T-helper 1 cell treated with Interleukin-12 subunit alpha and Interleukin-12 subunit beta and Interleukin-4 antibody, amounts not matched to agents 30 μg/mL and 1 μg/mL, for 36 hours (primary cell): ENCODE data around the gene LRRC4C.
A peak's percentile ranks its signal among the peaks of the same experiment; 100 is the strongest.

Source experiments
- H3K27ac Mint-ChIP-seq: one replicate; pipeline ENCODE4 v1.8.0; 2021; ENCODE audit warnings: mild to moderate bottlenecking, mixed read lengths
- H3K27me3 Mint-ChIP-seq: one replicate; pipeline ENCODE4 v1.8.0; 2021; ENCODE audit warnings: low read depth, mixed read lengths
- H3K36me3 Mint-ChIP-seq: one replicate; pipeline ENCODE4 v1.8.0; 2021; ENCODE audit warnings: low read depth, mixed read lengths
- H3K4me1 Mint-ChIP-seq: one replicate; pipeline ENCODE4 v1.8.0; 2021; ENCODE audit warnings: low read depth, mixed read lengths
- H3K4me3 Mint-ChIP-seq: one replicate; pipeline ENCODE4 v1.8.0; 2021; ENCODE audit warnings: mild to moderate bottlenecking, moderate library complexity, mixed read lengths
- H3K9me3 Mint-ChIP-seq: one replicate; pipeline ENCODE4 v1.8.0; 2021; ENCODE audit warnings: mixed read lengths

Gene LRRC4C

DNA sequence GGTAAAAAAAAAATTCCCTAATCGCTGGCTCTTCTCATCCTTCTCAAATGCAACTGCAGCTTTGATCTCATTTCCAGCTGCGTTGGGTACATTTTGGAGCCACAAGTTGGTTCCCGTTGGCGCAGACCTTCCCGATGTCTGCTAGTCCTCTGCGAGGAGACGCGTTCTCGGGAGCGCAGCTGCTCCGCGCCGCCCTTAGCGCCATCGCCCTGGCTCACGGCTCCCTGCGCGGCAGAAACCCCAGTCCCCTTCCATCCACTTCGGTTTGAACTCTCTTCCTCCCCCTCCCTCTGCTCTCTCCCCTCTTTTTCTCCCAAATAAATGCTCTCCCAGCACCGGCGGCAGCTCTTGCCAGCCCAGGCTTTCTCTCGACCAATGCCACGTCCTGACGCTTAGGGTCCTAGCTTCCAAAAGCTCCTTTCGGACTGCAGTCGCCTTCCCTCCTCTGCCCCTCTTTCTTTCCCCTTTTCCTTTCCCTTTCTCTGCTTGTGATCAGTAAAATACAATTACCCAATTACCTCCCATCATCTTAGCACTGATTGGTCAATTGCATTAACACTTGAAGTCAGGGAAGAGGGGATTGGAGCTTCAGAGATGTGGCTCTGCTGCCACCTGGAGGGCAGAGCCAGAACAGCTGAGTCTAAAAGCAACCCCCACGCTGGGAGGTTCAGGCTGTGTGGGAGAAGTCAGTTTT lies 1165.7 kb downstream of the LRRC4C start:
- H3K27ac Mint-ChIP-seq: no peak overlapping the region
- peaks cover 7% of the 10 kb centered on the region for H3K4me1 Mint-ChIP-seq
- H3K4me3 Mint-ChIP-seq: peak overlapping the region; percentile 50
- H3K27me3 Mint-ChIP-seq: peaks cover 25% of the 10 kb centered on the region
- no peaks in the 10 kb centered on the region for H3K36me3 Mint-ChIP-seq
- H3K9me3 Mint-ChIP-seq: no peaks in the 10 kb centered on the region

DNA sequence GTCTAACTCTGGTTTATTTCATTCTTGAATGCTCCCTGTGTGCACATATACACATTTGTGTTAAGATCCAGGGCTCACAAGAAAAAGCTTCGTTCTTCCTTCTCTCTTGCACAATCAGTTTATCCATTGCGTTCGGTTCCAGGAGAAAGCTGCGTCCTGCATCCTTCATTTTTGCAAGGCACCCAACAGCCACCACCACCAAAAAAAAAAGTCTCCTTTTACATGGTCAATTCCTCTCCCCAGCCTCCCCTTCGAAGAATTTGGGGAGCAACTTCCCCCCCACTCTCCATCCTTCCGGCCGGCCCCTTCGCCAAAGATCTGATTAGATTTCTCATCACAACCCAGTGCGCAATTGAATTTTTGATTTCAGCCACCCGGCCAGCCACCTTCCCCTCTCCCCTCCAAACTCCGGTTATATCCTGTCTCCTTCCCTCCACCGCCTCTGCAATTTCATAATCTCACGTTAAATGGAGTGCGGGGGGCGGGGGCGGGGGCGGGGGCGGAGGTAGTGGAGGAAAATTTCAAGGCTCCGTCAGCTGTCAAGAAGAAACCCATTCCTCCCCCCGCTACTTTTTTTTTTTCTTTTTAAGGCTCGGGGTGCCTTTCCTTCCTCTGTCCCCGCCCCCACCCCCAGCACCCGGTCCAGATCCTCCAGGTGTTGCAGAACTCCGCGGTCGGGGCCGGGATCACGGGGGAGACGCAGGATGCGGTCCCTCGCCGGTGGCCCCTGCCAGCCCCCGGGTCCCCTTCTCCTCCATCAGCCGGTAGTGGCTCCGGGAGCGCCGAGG lies 1166.5 kb downstream of the LRRC4C start:
- H3K36me3 Mint-ChIP-seq: no peaks in the 10 kb centered on the region
- peak overlapping the region; percentile 50 for H3K4me3 Mint-ChIP-seq
- H3K4me1 Mint-ChIP-seq: peaks cover 7% of the 10 kb centered on the region
- no peak overlapping the region for H3K27ac Mint-ChIP-seq
- H3K27me3 Mint-ChIP-seq: peaks cover 25% of the 10 kb centered on the region
- H3K9me3 Mint-ChIP-seq: no peaks in the 10 kb centered on the region

DNA sequence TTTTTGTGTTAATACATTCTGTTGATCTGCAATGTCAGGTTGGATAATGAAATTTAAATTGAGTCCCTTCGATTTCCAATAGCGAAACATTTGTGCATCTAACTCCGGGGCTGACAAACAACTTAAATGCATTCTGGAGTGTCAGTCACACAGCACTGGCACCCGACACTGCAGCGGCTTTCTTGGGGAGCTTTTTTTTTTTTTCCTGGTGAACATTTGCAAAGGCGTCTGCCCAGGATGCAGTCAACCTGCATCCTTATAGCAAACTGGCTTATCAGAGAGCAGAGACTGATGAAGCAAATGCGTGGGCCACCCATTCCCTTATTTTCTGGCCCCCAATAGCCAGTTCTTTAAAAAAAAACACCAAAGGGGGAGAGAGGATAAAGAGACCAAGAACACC lies 1167.7 kb downstream of the LRRC4C start:
- peaks cover 25% of the 10 kb centered on the region for H3K27me3 Mint-ChIP-seq
- no peak overlapping the region for H3K4me3 Mint-ChIP-seq
- no peaks in the 10 kb centered on the region for H3K36me3 Mint-ChIP-seq
- no peaks in the 10 kb centered on the region for H3K9me3 Mint-ChIP-seq
- no peak overlapping the region for H3K27ac Mint-ChIP-seq
- H3K4me1 Mint-ChIP-seq: peaks cover 7% of the 10 kb centered on the region

DNA sequence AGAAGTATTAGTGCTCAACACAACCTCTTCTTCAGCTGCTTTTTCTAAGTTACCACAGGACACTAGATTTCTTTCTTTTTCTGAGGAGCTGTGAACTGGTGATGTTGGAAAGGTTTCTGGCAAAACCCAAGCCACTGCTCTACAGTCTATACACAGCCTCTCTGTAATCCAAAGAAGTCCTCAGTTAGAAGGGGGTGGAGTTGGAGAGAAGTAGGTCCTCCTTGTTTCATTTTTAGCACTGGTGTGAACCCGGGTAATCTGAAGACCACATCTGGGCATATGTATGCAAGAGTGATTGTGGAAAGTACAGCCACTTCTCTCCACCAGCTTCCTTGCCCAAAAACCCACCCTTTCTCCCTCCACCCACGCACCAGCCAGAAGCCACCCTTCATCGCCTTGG lies 1168.1 kb downstream of the LRRC4C start:
- Mint-ChIP-seq H3K9me3 (no peaks in the 10 kb centered on the region), H3K4me3 (no peak overlapping the region), H3K36me3 (no peaks in the 10 kb centered on the region), H3K27ac (no peak overlapping the region), H3K4me1 (peaks cover 7% of the 10 kb centered on the region), H3K27me3 (peaks cover 25% of the 10 kb centered on the region)

DNA sequence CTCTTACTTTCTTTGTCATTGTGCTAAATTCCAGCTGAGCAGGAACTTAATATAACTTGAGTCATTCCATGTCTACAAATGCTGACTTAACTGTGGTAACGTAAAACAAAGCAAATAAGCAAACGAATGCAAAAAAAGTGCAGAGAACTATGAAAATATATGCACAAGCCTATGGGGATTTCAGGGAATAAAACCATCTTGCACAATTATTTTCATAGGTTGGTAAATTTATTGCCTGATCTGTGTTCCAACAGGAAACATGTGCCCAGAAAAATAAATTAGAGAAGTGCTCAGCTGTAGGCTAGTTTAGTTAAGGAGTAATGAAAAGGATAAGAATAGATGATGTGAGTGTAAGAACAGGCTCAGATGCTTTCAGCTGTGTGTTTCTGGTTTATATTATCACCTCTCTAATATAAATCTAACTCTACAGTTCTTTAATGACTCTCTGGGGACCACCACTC lies 1169.3 kb downstream of the LRRC4C start:
- Mint-ChIP-seq H3K27me3 (peaks cover 25% of the 10 kb centered on the region), H3K4me3 (no peak overlapping the region), H3K36me3 (no peaks in the 10 kb centered on the region), H3K27ac (no peak overlapping the region), H3K9me3 (no peaks in the 10 kb centered on the region), H3K4me1 (peaks cover 7% of the 10 kb centered on the region)

DNA sequence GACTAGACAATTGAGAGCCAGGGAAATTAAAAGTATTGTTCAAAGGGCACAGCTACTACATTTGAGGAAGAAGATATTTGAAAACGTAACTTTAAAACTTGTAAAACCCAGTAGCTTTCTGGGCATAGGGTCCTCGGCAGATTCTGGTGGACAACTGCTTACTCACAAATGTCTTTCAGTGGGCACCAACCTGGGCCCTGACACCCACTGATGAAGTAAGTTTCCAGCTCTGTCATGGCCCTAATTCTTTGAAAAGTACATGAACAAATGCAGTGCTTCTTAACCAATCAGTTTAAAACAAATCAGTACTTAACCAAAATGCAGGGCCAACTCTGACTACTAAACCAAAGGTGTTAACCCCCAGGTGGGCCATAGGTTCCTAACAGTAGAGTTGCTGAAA lies 1170.1 kb downstream of the LRRC4C start:
- H3K9me3 Mint-ChIP-seq: no peaks in the 10 kb centered on the region
- no peak overlapping the region for H3K4me3 Mint-ChIP-seq
- no peak overlapping the region for H3K27ac Mint-ChIP-seq
- no peaks in the 10 kb centered on the region for H3K36me3 Mint-ChIP-seq
- H3K4me1 Mint-ChIP-seq: peaks cover 7% of the 10 kb centered on the region
- H3K27me3 Mint-ChIP-seq: peaks cover 25% of the 10 kb centered on the region

DNA sequence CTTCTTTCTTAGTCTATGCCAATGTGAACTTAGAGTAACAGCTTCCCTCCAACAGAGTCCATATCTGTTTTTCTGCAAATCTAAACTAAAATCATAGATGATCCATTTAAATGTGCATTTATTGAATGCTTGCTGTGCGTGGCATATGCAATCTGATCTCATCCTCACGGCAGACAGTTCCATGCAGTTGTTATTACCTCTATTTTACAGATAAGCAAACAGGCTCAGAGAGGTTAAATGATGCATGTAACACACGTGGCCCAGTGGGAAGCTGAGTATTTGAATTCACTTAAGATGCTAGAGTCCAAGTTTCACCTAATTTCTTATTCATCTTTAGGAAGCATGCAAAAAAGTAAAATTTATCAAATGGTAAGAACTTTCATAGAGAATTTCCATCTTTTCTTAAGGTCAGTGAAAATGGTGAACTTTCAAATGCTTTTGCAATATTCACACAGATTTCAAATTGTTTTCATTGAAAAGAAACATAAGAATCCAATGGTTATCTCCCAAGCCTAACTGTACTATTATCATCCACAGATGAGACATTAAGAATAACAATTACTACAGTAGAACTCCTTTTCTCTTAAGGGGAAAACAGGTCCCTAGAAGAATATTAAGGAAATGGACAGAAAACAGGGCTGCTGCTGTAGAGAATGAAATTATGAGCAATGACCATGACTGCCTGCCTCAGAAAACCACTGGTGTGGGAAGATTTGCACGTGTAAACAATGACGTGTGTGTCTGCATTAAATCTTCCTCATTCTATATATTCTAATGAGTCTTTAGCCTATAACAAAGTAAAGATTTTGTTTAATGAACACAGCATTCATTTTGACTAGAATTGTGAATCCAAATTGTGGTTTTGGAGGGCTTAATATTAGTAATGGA lies 1171.3 kb downstream of the LRRC4C start:
- Mint-ChIP-seq H3K9me3 (no peaks in the 10 kb centered on the region), H3K27me3 (peaks cover 16% of the 10 kb centered on the region), H3K4me3 (no peak overlapping the region), H3K36me3 (no peaks in the 10 kb centered on the region), H3K4me1 (no peaks in the 10 kb centered on the region), H3K27ac (no peak overlapping the region)

DNA sequence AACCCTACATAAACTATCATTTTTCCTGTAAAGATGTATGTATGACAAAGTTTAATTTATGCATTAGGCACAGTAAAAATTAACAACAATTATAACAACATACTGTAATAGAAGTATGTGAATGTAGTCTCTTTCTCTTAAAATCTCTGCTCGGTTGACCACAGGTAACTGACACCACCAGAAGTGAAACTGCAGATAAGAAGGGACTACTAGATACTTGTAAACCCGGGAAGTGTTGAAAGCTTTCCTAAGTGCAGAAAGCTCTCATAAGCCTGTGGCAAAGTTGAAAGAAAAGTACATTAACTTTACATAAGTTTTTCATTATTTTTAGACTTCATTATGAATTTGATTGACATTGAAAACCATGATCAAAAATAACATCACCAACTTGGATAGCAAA lies 1173.3 kb downstream of the LRRC4C start:
- no peaks in the 10 kb centered on the region for H3K36me3 Mint-ChIP-seq
- no peak overlapping the region for H3K4me3 Mint-ChIP-seq
- peaks cover 3% of the 10 kb centered on the region for H3K27me3 Mint-ChIP-seq
- H3K27ac Mint-ChIP-seq: no peak overlapping the region
- H3K4me1 Mint-ChIP-seq: no peaks in the 10 kb centered on the region
- H3K9me3 Mint-ChIP-seq: no peaks in the 10 kb centered on the region

DNA sequence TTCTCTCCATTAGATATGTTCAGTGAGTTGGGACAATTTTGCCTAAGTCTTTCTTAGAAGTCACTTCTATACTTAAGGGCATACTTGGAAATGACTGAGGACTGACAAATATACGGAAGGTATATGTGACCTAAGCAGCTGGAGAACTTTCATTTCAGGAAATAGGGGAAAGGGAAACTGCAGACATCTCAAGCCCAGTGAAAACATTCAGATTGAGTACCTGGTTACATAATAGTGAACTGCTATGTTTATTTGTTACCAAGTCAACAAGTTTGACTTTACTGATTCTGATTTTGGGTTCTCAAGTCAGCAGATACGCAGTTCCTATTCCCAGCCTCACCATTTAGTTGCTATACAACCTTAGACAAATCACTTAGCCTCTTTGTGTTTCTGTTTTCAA lies 1173.9 kb downstream of the LRRC4C start:
- Mint-ChIP-seq H3K4me3 (no peak overlapping the region), H3K4me1 (no peaks in the 10 kb centered on the region), H3K27ac (no peak overlapping the region), H3K9me3 (no peaks in the 10 kb centered on the region), H3K27me3 (peaks cover 2% of the 10 kb centered on the region), H3K36me3 (no peaks in the 10 kb centered on the region)

DNA sequence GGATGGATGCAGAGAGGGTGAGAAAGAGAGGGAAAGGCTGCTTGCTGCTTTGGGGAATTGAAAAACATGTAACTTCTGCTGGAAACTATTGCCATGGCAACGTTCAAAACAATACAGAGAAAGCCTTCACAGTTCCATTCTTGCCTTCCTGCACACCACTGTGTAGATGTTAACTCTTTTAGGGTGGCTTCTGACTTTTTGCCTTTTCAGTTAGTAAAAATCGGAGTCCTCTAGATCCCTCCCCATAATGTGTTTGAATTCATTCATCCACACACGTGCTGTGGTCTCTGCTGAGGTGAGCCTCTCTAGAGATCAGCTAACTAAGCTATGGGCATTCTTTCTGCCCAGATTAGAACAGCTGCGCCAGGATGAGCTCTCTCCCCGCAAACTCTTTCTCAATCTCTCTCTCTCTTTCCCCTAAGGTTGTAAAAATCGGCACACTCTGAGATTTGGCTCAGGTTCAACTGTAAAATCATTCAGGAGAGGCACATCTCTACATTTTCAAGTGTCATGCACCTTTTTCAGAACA lies 1178.3 kb downstream of the LRRC4C start:
- Mint-ChIP-seq H3K36me3 (no peaks in the 10 kb centered on the region), H3K9me3 (peaks cover 8% of the 10 kb centered on the region), H3K4me3 (no peak overlapping the region), H3K27me3 (no peaks in the 10 kb centered on the region), H3K4me1 (no peaks in the 10 kb centered on the region), H3K27ac (no peak overlapping the region)

DNA sequence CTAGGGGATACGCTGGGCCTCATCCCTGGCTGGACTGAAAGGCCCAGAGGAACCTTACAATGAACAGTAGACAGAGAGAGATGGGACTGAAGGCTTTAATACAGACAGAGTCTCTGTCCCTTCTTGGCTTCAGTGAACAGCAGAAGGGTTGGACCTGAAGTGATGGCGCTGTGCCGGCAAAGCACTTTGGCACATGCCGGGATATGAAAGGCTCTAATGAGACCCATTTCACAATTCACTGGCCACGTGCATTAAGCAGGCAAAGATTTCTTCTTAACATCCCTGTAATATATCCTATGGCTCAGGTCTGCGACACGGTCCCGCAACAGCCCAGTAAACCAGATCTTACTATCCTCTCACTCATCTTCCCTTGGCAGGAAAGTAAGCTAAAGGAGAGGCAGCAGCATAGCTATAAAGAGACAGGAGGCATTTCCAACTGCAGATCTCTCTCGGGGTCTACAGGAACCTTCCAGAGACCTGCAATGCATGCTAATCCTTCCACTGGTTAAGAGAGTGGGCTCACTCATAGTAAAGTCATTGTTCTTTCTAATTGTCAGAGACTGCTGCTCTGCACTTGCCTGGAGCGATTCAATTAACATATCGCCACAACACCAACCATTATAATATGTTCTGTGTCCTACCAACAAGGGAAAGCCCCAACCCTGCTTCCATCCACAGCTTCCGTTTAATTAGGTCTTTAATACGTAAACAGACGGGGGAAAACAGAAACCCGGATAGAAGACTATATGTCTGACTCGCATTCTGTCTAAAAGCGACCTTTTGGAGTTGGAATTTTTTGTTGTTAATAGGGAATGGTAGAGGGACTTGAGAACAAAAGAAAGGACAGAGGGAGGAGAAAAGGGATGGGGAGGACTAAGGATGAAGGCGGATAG lies 1179.0 kb downstream of the LRRC4C start:
- no peaks in the 10 kb centered on the region for H3K36me3 Mint-ChIP-seq
- H3K27ac Mint-ChIP-seq: no peak overlapping the region
- H3K4me1 Mint-ChIP-seq: no peaks in the 10 kb centered on the region
- H3K9me3 Mint-ChIP-seq: peaks cover 13% of the 10 kb centered on the region
- H3K27me3 Mint-ChIP-seq: no peaks in the 10 kb centered on the region
- H3K4me3 Mint-ChIP-seq: no peak overlapping the region

DNA sequence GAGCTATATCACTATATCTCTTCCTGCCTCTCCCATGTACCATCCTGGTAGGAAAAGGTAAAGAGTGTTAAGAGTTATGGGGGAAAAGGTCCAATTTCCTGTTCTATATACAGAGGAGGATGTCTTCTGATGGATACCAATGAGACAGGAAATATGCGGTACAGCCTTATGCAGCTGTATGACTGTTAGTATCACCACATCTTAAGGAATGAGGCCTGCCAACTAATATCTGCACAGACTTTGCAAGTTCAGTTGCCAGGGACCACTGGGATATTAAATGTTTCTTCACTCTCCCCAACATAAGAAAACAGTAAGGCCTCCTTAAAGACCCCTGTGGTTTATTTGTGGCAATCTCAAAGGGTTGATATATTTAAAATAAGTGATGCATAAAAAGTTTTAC lies 1182.5 kb downstream of the LRRC4C start:
- Mint-ChIP-seq H3K4me3 (no peak overlapping the region), H3K27ac (no peak overlapping the region), H3K9me3 (peaks cover 13% of the 10 kb centered on the region), H3K36me3 (no peaks in the 10 kb centered on the region), H3K4me1 (no peaks in the 10 kb centered on the region), H3K27me3 (no peaks in the 10 kb centered on the region)

DNA sequence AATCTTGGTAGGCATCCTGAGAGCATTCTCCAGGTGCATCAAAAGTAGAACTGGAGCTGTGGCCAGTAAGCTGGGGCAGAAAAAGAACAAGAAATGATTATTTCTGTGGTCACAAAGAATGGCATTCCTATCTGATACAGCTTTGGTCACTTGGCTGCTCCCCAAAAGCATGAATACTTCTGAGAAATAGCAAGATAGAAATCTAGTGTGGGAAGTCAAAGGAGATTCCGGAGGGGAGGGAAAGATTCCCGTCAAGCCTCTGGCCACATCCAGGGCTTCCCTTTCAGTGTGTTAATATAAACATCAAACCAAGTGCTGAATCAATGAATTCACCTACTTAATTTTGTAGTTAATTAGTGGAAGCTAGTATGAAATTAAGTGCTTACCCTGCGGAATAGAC lies 1185.4 kb downstream of the LRRC4C start:
- no peaks in the 10 kb centered on the region for H3K4me1 Mint-ChIP-seq
- no peak overlapping the region for H3K4me3 Mint-ChIP-seq
- peaks cover 13% of the 10 kb centered on the region for H3K9me3 Mint-ChIP-seq
- no peak overlapping the region for H3K27ac Mint-ChIP-seq
- no peaks in the 10 kb centered on the region for H3K36me3 Mint-ChIP-seq
- H3K27me3 Mint-ChIP-seq: no peaks in the 10 kb centered on the region
